Measurements from ENCODE around the gene CNGB1. TPM values are rescaled to one million over a fixed set of nuclear protein-coding genes. Genes with fewer than 3 reads are reported as not detected.

The CNGB1 gene
- total RNA-seq, 1 donor: not detected

DNA sequence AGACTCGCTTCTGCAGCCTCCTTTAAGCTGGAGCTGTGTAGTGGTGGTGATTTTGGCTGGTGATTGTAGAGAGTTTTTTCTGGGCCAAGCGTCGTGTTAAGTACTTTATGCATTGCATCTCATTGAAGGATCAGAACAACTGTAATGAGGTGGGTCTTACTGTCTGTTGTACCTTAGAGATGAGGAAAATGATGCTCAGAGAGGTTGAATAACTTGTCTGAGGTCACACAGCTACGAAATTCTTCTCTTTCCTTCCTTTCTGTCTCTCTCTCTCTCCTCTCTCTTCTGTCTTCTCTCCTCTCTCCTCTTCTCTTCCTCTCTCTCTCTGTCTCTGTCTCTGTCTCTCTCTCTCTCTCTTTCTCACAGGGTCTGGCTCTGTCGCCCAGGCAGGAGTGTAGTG is 82.8 kb downstream of the CNGB1 start:
- DNase-seq (ENCODE audit: insufficient read length, low spot score, missing footprints): no peak
- Histone ChIP-seq H3K4me1 (ENCODE audit: insufficient read depth, low read length) (peaks cover 40% of the 10 kb centered on the region), H3K9me3 (ENCODE audit: low read depth, low read length) (no peaks in the 10 kb centered on the region), H3K27me3 (ENCODE audit: insufficient read depth, low read length) (peaks cover 54% of the 10 kb centered on the region), H3K79me2 (ENCODE audit: insufficient read depth, low read length) (no peaks in the 10 kb centered on the region), H2AFZ (ENCODE audit: low read length) (no peak overlapping the region), H4K20me1 (ENCODE audit: insufficient read depth, low read length) (no peaks in the 10 kb centered on the region), H3K4me2 (ENCODE audit: insufficient read depth, low read length) (no peak overlapping the region), H3K4me3 (ENCODE audit: insufficient read depth, low read length) (no peak overlapping the region), H3K27ac (ENCODE audit: low read depth, low read length) (no peak overlapping the region), H3K36me3 (ENCODE audit: insufficient read depth, low read length) (no peaks in the 10 kb centered on the region)
- TF ChIP-seq, protein P1, sequence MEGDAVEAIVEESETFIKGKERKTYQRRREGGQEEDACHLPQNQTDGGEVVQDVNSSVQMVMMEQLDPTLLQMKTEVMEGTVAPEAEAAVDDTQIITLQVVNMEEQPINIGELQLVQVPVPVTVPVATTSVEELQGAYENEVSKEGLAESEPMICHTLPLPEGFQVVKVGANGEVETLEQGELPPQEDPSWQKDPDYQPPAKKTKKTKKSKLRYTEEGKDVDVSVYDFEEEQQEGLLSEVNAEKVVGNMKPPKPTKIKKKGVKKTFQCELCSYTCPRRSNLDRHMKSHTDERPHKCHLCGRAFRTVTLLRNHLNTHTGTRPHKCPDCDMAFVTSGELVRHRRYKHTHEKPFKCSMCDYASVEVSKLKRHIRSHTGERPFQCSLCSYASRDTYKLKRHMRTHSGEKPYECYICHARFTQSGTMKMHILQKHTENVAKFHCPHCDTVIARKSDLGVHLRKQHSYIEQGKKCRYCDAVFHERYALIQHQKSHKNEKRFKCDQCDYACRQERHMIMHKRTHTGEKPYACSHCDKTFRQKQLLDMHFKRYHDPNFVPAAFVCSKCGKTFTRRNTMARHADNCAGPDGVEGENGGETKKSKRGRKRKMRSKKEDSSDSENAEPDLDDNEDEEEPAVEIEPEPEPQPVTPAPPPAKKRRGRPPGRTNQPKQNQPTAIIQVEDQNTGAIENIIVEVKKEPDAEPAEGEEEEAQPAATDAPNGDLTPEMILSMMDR (IDR thresholded peaks at IDR 0.05; ENCODE audit: extremely low read depth, low read depth, low read length): no peak

DNA sequence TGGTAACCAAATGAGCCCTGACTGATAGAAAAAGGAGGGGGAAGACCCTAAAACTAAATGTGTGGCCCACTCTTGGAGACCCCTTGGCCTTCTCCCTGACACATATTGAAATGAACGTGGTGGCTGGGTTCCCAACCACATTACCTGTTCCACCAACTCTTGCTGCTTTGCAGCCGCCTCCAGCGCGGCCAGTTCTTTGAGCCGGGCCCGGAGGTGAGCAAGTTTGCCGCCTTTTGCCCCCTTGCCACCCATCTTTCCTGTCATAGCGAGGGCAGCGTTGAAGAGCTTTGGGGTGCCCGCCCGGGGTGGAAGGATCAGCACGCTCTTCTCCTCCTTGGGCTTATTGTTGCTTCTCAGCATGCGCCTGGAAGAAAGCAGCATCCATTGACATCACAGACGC is 83.2 kb downstream of the CNGB1 start:
- Histone ChIP-seq H3K79me2 (ENCODE audit: insufficient read depth, low read length) (no peaks in the 10 kb centered on the region), H3K27me3 (ENCODE audit: insufficient read depth, low read length) (peaks cover 58% of the 10 kb centered on the region), H3K36me3 (ENCODE audit: insufficient read depth, low read length) (no peaks in the 10 kb centered on the region), H2AFZ (ENCODE audit: low read length) (no peak overlapping the region), H3K4me1 (ENCODE audit: insufficient read depth, low read length) (peaks cover 40% of the 10 kb centered on the region), H3K4me2 (ENCODE audit: insufficient read depth, low read length) (no peak overlapping the region), H3K27ac (ENCODE audit: low read depth, low read length) (no peak overlapping the region), H4K20me1 (ENCODE audit: insufficient read depth, low read length) (no peaks in the 10 kb centered on the region), H3K4me3 (ENCODE audit: insufficient read depth, low read length) (no peak overlapping the region), H3K9me3 (ENCODE audit: low read depth, low read length) (no peaks in the 10 kb centered on the region)
- TF ChIP-seq, protein P1 (IDR thresholded peaks at IDR 0.05; ENCODE audit: extremely low read depth, low read depth, low read length): no peak
- no peak for DNase-seq (ENCODE audit: insufficient read length, low spot score, missing footprints)

DNA sequence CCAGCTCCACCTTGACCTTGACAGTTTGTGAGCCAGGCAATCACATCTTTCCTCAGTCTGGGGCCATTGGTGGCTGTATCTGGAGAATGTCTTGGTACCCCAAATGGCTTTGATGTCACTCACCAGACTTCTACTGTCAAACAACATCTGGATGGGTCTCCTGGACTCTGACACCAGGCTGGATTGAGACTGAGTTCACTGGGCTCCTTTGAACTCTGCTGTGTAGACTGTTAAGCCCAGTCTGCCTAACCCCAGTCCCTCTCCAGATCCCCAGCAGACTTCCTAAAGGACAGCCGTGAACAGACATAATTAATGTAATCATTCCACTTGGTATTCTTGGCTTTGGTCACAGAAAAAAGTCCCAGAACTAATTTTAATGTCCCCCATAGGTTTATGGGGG is 84.5 kb downstream of the CNGB1 start:
- no peaks in the 10 kb centered on the region for H4K20me1 ChIP-seq (ENCODE audit: insufficient read depth, low read length)
- no peaks in the 10 kb centered on the region for H3K79me2 ChIP-seq (ENCODE audit: insufficient read depth, low read length)
- no peak overlapping the region for H3K27ac ChIP-seq (ENCODE audit: low read depth, low read length)
- no peak overlapping the region for H2AFZ ChIP-seq (ENCODE audit: low read length)
- H3K36me3 ChIP-seq (ENCODE audit: insufficient read depth, low read length): no peaks in the 10 kb centered on the region
- H3K4me3 ChIP-seq (ENCODE audit: insufficient read depth, low read length): no peak overlapping the region
- H3K9me3 ChIP-seq (ENCODE audit: low read depth, low read length): no peaks in the 10 kb centered on the region
- H3K27me3 ChIP-seq (ENCODE audit: insufficient read depth, low read length): peaks cover 64% of the 10 kb centered on the region
- peaks cover 36% of the 10 kb centered on the region for H3K4me1 ChIP-seq (ENCODE audit: insufficient read depth, low read length)
- TF ChIP-seq, protein P1 (IDR thresholded peaks at IDR 0.05; ENCODE audit: extremely low read depth, low read depth, low read length): no peak
- H3K4me2 ChIP-seq (ENCODE audit: insufficient read depth, low read length): no peak overlapping the region
- no peak for DNase-seq (ENCODE audit: insufficient read length, low spot score, missing footprints)

DNA sequence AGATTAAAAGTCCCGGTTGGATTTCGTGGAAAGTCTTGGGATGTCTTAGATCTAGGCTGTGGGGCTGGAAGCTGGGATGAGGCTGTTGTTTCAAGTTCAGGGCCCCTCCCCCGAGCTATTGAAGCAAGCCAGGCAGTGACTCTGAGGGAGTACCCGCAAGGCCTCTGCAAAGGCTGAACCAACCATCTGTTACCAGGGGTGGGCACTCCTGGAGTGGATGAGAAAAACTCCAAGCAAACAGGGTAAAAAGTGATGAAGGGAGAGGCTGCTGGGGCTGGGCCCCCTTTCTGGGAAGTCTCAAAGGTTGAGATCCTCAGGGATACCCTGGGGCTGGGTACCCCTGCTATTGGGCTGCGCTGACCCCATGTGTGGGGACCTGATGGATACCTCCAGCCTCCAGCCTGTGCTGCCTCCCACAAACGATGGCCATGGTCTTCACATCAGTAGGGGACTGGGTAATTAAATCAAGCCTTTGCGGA is 86.2 kb downstream of the CNGB1 start:
- Histone ChIP-seq H3K4me1 (ENCODE audit: insufficient read depth, low read length) (peaks cover 18% of the 10 kb centered on the region), H3K36me3 (ENCODE audit: insufficient read depth, low read length) (no peaks in the 10 kb centered on the region), H4K20me1 (ENCODE audit: insufficient read depth, low read length) (no peaks in the 10 kb centered on the region), H3K79me2 (ENCODE audit: insufficient read depth, low read length) (no peaks in the 10 kb centered on the region), H3K9me3 (ENCODE audit: low read depth, low read length) (no peaks in the 10 kb centered on the region), H3K4me2 (ENCODE audit: insufficient read depth, low read length) (no peak overlapping the region), H3K4me3 (ENCODE audit: insufficient read depth, low read length) (no peak overlapping the region), H3K27ac (ENCODE audit: low read depth, low read length) (no peak overlapping the region), H2AFZ (ENCODE audit: low read length) (no peak overlapping the region), H3K27me3 (ENCODE audit: insufficient read depth, low read length) (peaks cover 72% of the 10 kb centered on the region)
- DNase-seq (ENCODE audit: insufficient read length, low spot score, missing footprints): no peak
- TF ChIP-seq, protein P1 (IDR thresholded peaks at IDR 0.05; ENCODE audit: extremely low read depth, low read depth, low read length): no peak
